GM23248 (cell line): ENCODE measurements around the gene GSG1L. TPM values are rescaled to one million over a fixed set of nuclear protein-coding genes. Genes with fewer than 3 reads are reported as not detected.
A peak's percentile ranks its signal among the peaks of the same experiment; 100 is the strongest.

ENCODE experiments used
- DNase-seq: peaks from one replicate; pipeline ENCODE4 v3.0.0-alpha.2; 2015
- H2AFZ ChIP-seq: fragments of 200-600 bp; sonication (generic); 2 replicates; pipeline ENCODE4 v1.6.1; 2016; ENCODE audit warnings: antibody characterized with exemption
- H3F3A ChIP-seq: fragments of 200-600 bp; sonication (generic); 2 replicates; pipeline ENCODE4 v1.6.1; 2016; ENCODE audit warnings: mild to moderate bottlenecking, antibody characterized with exemption, mixed run types; ENCODE audit not compliant: insufficient read depth
- H3K27ac ChIP-seq: fragments of 200-600 bp; sonication (generic); 2 replicates; pipeline ENCODE4 v1.5.1; 2016; ENCODE audit warnings: mild to moderate bottlenecking
- H3K27me3 ChIP-seq: fragments of 200-600 bp; sonication (generic); replicated peaks from 2 replicates; pipeline ENCODE4 v1.6.1; 2016; ENCODE audit warnings: mild to moderate bottlenecking; ENCODE audit not compliant: insufficient read depth
- H3K36me3 ChIP-seq: fragments of 200-600 bp; sonication (generic); 2 replicates; pipeline ENCODE4 v1.6.1; 2016; ENCODE audit warnings: low read depth, mild to moderate bottlenecking
- H3K4me1 ChIP-seq: fragments of 200-600 bp; sonication (generic); 2 replicates; pipeline ENCODE4 v1.6.1; 2016; ENCODE audit warnings: mild to moderate bottlenecking; ENCODE audit not compliant: insufficient read depth
- H3K4me2 ChIP-seq: fragments of 200-600 bp; sonication (generic); one replicate; pipeline ENCODE4 v1.6.1; 2016; ENCODE audit warnings: mild to moderate bottlenecking; ENCODE audit not compliant: unreplicated experiment
- H3K4me3 ChIP-seq: fragments of 200-600 bp; sonication (generic); 2 replicates; pipeline ENCODE4 v1.5.1; 2016; ENCODE audit warnings: mild to moderate bottlenecking
- H3K79me2 ChIP-seq: fragments of 200-600 bp; sonication (generic); 2 replicates; pipeline ENCODE4 v1.6.1; 2016; ENCODE audit warnings: mild to moderate bottlenecking; ENCODE audit not compliant: insufficient read depth
- H3K9ac ChIP-seq: fragments of 200-600 bp; sonication (generic); 2 replicates; pipeline ENCODE4 v1.6.1; 2016; ENCODE audit warnings: mild to moderate bottlenecking
- H3K9me2 ChIP-seq: fragments of 200-600 bp; sonication (generic); 2 replicates; pipeline ENCODE4 v1.6.1; 2016; ENCODE audit warnings: mixed run types, mild to moderate bottlenecking, moderate library complexity; ENCODE audit not compliant: insufficient read depth
- H3K9me3 ChIP-seq: fragments of 200-600 bp; sonication (generic); one replicate; pipeline ENCODE4 v1.6.1; 2017; ENCODE audit warnings: low read depth
- H4K20me1 ChIP-seq: fragments of 200-600 bp; sonication (generic); 2 replicates; pipeline ENCODE4 v1.6.0; 2016; ENCODE audit not compliant: insufficient read depth
- EZH2 ChIP-seq: fragments of 200-600 bp; sonication (generic); IDR thresholded peaks from 2 replicates; pipeline ENCODE4 v1.6.1; 2018; ENCODE audit warnings: antibody characterized with exemption, mild to moderate bottlenecking; ENCODE audit not compliant: insufficient read depth, poor library complexity, severe bottlenecking
- EZH2phosphoT487 ChIP-seq: fragments of 200-600 bp; sonication (generic); IDR thresholded peaks from 2 replicates; pipeline ENCODE4 v1.6.1; 2018; ENCODE audit warnings: antibody characterized with exemption, moderate library complexity, mild to moderate bottlenecking, low read depth; ENCODE audit not compliant: insufficient read depth
- WGBS, 2 experiments: methylation state at CpG; one replicate each; pipeline ENCODE4 v1.1.6; 2015 to 2017; ENCODE audit warnings: low lambda C conversion rate in 2 of 2, low coverage in 1 of 2; ENCODE audit errors: missing lambda C conversion rate in 2 of 2; 5-methylcytosine and 5-hydroxymethylcytosine counted together
- in situ Hi-C: fragments of 300-500 bp; cut with MboI; formaldehyde crosslinking; loops from 2 replicates; pipeline ENCODE4 v1.15.0; 2020
- polyA plus RNA-seq: library from polyadenylated mRNA; unstranded; fragments of >200 nt; fragmentation: Nextera tagmentation; extraction: Ambion mirVana; gene quantifications from 2 replicates; pipeline ENCODE4 v1.2.1, GENCODE V29; 2016
- total RNA-seq: library from RNA; depleted of rRNA; stranded (reverse); fragments of >200 nt; shearing (Covaris generic); gene quantifications from 2 replicates; pipeline ENCODE4 v1.2.3, GENCODE V29; 2014

GSG1L gene
- total and polyA plus RNA-seq, 2 experiments from 2014 or later: not detected

DNA sequence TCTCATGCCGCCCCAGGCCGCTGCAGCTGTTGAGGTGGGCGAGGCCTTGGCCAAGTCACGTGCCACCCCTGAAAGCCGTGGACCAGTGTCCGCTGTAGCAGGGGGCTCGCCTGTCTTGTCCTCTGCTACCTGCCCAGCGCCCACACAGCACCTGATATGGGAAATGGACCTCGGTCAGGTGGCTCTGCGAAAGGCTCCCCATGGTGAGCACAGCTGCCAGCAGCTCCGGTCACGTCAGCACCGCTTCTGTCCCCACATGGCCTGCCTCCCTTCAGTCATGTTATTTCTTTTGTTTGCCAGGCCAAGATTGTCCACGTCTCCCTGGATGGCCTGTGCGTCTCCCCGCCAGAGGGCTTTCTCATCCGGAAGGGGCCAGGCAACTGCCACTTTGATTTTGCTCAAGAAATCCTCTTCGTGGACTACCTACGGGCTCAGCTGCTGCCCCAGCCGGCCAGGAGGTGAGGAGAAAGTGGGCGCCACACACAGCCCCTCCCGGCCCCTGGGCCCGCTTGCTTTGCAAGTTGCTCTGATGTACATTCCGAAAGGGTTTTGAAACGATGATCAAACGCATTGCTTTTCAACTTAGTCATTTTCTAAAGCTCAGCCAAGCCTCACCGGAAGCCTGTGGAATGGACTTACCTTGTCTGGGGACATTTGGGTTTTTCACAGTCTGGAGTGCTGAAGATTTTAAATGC, 293.8 kb downstream of the GSG1L start:
- 87 to 89% methylated on average over 27 of the region's 27 CpGs for WGBS, 2 experiments

DNA sequence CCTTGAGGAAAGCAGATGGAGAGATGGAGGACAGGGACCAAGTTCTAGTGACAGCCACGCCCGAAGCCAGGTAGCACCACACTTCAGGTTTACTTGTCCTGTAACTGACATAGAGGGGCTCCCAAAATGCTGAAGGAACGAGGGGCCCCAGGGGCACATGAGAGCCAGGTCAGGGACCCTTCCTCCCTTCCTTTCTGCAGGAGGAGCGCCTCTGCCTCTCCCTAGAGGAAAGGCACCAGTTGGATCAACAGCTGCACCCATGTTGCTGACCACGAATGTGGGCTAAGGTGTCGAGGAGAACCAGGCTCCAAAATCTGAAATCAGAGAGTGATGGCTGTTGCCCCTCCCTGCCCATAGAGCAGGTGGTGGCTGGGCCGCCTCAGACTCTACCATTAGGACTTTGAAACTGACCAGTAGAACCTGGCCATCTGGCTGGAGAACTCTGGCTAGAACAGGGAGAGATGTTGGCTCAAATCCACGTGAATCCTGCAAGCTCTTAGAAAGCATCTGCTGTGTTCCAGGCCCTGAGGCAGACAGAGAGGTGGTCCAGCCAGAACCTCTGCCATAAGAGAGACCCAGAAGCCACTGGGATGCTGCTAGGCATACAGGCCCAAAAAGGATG, 294.8 kb downstream of the GSG1L start:
- Histone ChIP-seq H2AFZ (no peak overlapping the region), H3K36me3 (0 out of 2 replicates have a peak, but pooled peaks cover 8% of the 10 kb centered on the region), H3K9ac (no peak overlapping the region), H3K9me3 (no peaks in the 10 kb centered on the region), H3K27me3 (no peaks in the 10 kb centered on the region), H3K4me3 (no peak overlapping the region), H3K79me2 (no peaks in the 10 kb centered on the region), H4K20me1 (no peaks in the 10 kb centered on the region), H3K4me1 (no peaks in the 10 kb centered on the region), H3K27ac (no peak overlapping the region), H3K4me2 (no peak overlapping the region), H3K9me2 (no peaks in the 10 kb centered on the region), H3F3A (no peaks in the 10 kb centered on the region)
- TF ChIP-seq EZH2 (no peak), EZH2phosphoT487 (no peak)
- 87 to 89% methylated on average over 8 of the region's 8 CpGs for WGBS, 2 experiments
- in situ Hi-C loops: no loop called here
- no peak for DNase-seq

More for the DNA sequence above, 293.8 kb downstream of the GSG1L start:
- DNase-seq: peak; percentile 15
- Histone ChIP-seq H3K27ac (no peak overlapping the region), H3K9me3 (no peaks in the 10 kb centered on the region), H3K27me3 (no peaks in the 10 kb centered on the region), H2AFZ (no peak overlapping the region), H3K4me3 (no peak overlapping the region), H3K79me2 (no peaks in the 10 kb centered on the region), H3K9ac (no peak overlapping the region), H3K36me3 (no peaks in the 10 kb centered on the region), H4K20me1 (no peaks in the 10 kb centered on the region), H3K4me2 (no peak overlapping the region), H3K9me2 (no peaks in the 10 kb centered on the region), H3K4me1 (no peaks in the 10 kb centered on the region), H3F3A (no peaks in the 10 kb centered on the region)
- no peak for TF ChIP-seq EZH2phosphoT487
- TF ChIP-seq EZH2: no peak
- in situ Hi-C loops: no loop called here

DNA sequence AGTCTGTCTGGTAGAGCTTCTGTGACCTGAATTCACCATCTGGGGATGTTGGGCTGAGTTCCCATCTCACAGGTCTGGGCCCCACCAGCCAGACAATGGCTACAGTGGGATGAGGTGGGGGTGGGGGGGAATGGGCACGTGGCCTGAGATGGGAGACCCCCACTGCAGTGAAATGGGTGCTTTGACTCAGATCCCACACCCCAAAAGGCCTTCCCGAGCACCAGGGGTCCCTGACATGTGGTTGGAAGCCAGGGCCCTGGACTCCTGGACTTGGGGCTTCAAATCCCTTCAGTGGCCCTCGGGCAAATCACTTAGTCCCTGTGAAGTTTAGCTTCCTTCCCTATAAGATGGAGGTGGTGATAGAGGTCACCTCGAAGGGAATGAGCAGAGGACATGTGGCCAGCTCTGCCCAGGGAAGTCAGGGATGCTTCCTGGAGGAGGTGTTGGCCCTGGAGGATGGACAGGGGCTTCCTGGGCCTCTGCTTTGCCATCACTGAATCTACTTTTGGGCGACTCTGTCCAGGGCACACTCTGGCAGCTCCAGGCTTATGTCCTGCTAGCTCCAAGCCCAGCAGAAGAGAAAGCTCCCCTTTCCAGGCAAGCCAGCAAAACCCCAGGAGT, 295.4 kb downstream of the GSG1L start:
- 80 to 88% methylated on average over 5 of the region's 5 CpGs for WGBS, 2 experiments
- no peak for DNase-seq
- H4K20me1 ChIP-seq: no peaks in the 10 kb centered on the region
- no peak overlapping the region for H2AFZ ChIP-seq
- in situ Hi-C loops: no loop called here
- H3K27ac ChIP-seq: no peak overlapping the region
- H3K4me1 ChIP-seq: no peaks in the 10 kb centered on the region
- no peak overlapping the region for H3K9ac ChIP-seq
- no peak overlapping the region for H3K4me3 ChIP-seq
- H3K27me3 ChIP-seq: no peaks in the 10 kb centered on the region
- no peaks in the 10 kb centered on the region for H3F3A ChIP-seq
- H3K9me2 ChIP-seq: no peaks in the 10 kb centered on the region
- TF ChIP-seq EZH2 (no peak), EZH2phosphoT487 (no peak)
- H3K4me2 ChIP-seq: no peak overlapping the region
- H3K36me3 ChIP-seq: 0 out of 2 replicates have a peak, but pooled peaks cover 10% of the 10 kb centered on the region
- H3K9me3 ChIP-seq: no peaks in the 10 kb centered on the region
- no peaks in the 10 kb centered on the region for H3K79me2 ChIP-seq

DNA sequence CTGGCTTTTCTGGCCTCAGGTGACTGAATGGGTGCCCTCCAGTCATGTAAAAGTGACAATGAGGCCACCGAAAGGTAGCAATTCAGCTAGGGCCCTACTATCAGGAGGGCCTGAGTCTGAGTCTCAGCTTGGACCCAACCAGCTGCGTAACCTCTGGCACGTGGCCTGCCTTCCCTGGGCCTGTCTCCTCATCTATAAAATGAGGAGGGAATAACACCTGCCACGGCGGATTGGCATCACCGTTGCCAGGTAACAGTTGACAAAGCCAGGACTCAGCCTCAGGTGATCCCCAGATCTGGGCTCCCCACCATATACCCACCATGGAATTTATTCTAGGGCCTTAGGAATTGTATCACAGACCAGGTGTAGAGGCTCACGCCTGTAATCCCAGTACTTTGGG, 296.4 kb downstream of the GSG1L start:
- Histone ChIP-seq H3K9me3 (no peaks in the 10 kb centered on the region), H3K4me1 (no peaks in the 10 kb centered on the region), H3K4me3 (no peak overlapping the region), H3K79me2 (no peaks in the 10 kb centered on the region), H3K4me2 (no peak overlapping the region), H2AFZ (no peak overlapping the region), H3K9me2 (no peaks in the 10 kb centered on the region), H3K9ac (no peak overlapping the region), H3K27me3 (no peaks in the 10 kb centered on the region), H3K27ac (no peak overlapping the region), H3F3A (no peaks in the 10 kb centered on the region), H4K20me1 (no peaks in the 10 kb centered on the region), H3K36me3 (0 out of 2 replicates have a peak, but pooled peaks cover 10% of the 10 kb centered on the region)
- 87 to 96% methylated on average over 6 to 7 of the region's 7 CpGs for WGBS, 2 experiments
- no peak for DNase-seq
- no peak for TF ChIP-seq EZH2
- no peak for TF ChIP-seq EZH2phosphoT487
- in situ Hi-C loops: no loop called here
